GM10847 (cell line): ENCODE measurements around the gene COG6.

ENCODE experiments used
- POLR2A ChIP-seq: IDR thresholded peaks from 2 replicates; pipeline ENCODE4 v1.6.1; 2011; ENCODE audit not compliant: insufficient read length; ENCODE audit errors: extremely low read depth

Gene COG6

GRCh38 chr13:39729156-39729555 lies 73.7 kb downstream of the COG6 start:
- no peak for TF ChIP-seq POLR2A

GRCh38 chr13:39734952-39735351 lies 79.5 kb downstream of the COG6 start:
- TF ChIP-seq POLR2A = no peak

- TF ChIP-seq POLR2A = no peak
Observed at GRCh38 chr13:39737047-39737446, 81.6 kb downstream of the COG6 start.

- TF ChIP-seq POLR2A = no peak
Observed at GRCh38 chr13:39740761-39741160, 85.3 kb downstream of the COG6 start.

- no peak for TF ChIP-seq POLR2A
Observed at GRCh38 chr13:39748961-39749360, 93.5 kb downstream of the COG6 start.

- TF ChIP-seq POLR2A = no peak
Observed at GRCh38 chr13:39749528-39749927, 94.1 kb downstream of the COG6 start.

GRCh38 chr13:39751805-39752204 lies 96.3 kb downstream of the COG6 start:
- no peak for TF ChIP-seq POLR2A

- no peak for TF ChIP-seq POLR2A
Observed at GRCh38 chr13:39760521-39760920, 105.1 kb downstream of the COG6 start.

- no peak for TF ChIP-seq POLR2A
Observed at GRCh38 chr13:39765801-39766463, 110.5 kb downstream of the COG6 start.

- TF ChIP-seq POLR2A = no peak
Observed at GRCh38 chr13:39766464-39767158, 111.1 kb downstream of the COG6 start.

GRCh38 chr13:39767791-39768517 lies 112.5 kb downstream of the COG6 start:
- no peak for TF ChIP-seq POLR2A

GRCh38 chr13:39768962-39769361 lies 113.5 kb downstream of the COG6 start:
- no peak for TF ChIP-seq POLR2A

- TF ChIP-seq POLR2A = no peak
Observed at GRCh38 chr13:39770221-39771090, 115.0 kb downstream of the COG6 start.

- TF ChIP-seq POLR2A = no peak
Observed at GRCh38 chr13:39773833-39774232, 118.4 kb downstream of the COG6 start.

- TF ChIP-seq POLR2A = no peak
Observed at GRCh38 chr13:39776439-39776838, 121.0 kb downstream of the COG6 start.
